WTC11 (cell line): ENCODE data around the gene PGM2. TPM values are rescaled to one million over a fixed set of nuclear protein-coding genes. Genes with fewer than 3 reads are reported as not detected.

Experiments
- ATAC-seq: fragments of 200-7000 bp; cut with Tn5 transposase; 2 replicates; pipeline ENCODE4 v1.10.0; 2021; ENCODE audit warnings: mild to moderate bottlenecking, moderate library complexity
- CTCF ChIA-PET: fragments of 300-600 bp; sonication (Branson Sonifier 250); formaldehyde crosslinking; loops from one replicate; lab custom pipeline; 2021; ENCODE audit warnings: antibody characterized with exemption; lab: Charles Lee
- POLR2A ChIA-PET: fragments of 350-600 bp; sonication (Branson Sonifier 250); formaldehyde crosslinking; loops from one replicate; lab custom pipeline; 2021; ENCODE audit warnings: antibody characterized with exemption; lab: Charles Lee
- DNase-seq: peaks from one replicate; pipeline ENCODE4 v3.0.0; 2021; ENCODE audit warnings: low spot score
- H3K27ac Mint-ChIP-seq: 2 replicates; pipeline ENCODE4 v1.8.0; 2021; ENCODE audit warnings: mixed read lengths
- H3K27me3 Mint-ChIP-seq: 2 replicates; pipeline ENCODE4 v1.8.0; 2021; ENCODE audit warnings: low read depth, mild to moderate bottlenecking, moderate library complexity, mixed read lengths
- H3K36me3 Mint-ChIP-seq: 2 replicates; pipeline ENCODE4 v1.8.0; 2021; ENCODE audit warnings: mixed read lengths
- H3K4me1 Mint-ChIP-seq: 2 replicates; pipeline ENCODE4 v1.8.0; 2022; ENCODE audit warnings: mixed read lengths
- H3K4me3 Mint-ChIP-seq: 2 replicates; pipeline ENCODE4 v1.8.0; 2021; ENCODE audit warnings: mild to moderate bottlenecking, moderate library complexity, mixed read lengths
- H3K9me3 Mint-ChIP-seq: 2 replicates; pipeline ENCODE4 v1.8.0; 2021; ENCODE audit warnings: mixed read lengths
- ELF4 ChIP-seq: sonication (generic); formaldehyde crosslinking; IDR thresholded peaks from 2 replicates; pipeline ENCODE4 v1.8.1; 2022; ENCODE audit warnings: low read depth, mild to moderate bottlenecking, moderate library complexity, missing genetic modification reagents
- FOXP1 ChIP-seq: sonication (generic); formaldehyde crosslinking; IDR thresholded peaks from 2 replicates; pipeline ENCODE4 v1.8.0; 2022; ENCODE audit warnings: missing genetic modification reagents, mild to moderate bottlenecking, moderate library complexity, borderline replicate concordance
- JUN ChIP-seq: sonication (generic); formaldehyde crosslinking; IDR thresholded peaks from 2 replicates; pipeline ENCODE4 v1.8.0; 2023; ENCODE audit warnings: mild to moderate bottlenecking, missing genetic modification reagents
- MXD4 ChIP-seq: fragments of 250-450 bp; sonication (Bioruptor Pico); IDR thresholded peaks from 2 replicates; pipeline ENCODE4 v1.8.0; 2021; ENCODE audit warnings: mild to moderate bottlenecking, moderate library complexity, borderline replicate concordance
- NR2C2 ChIP-seq: sonication (generic); formaldehyde crosslinking; IDR thresholded peaks from 2 replicates; pipeline ENCODE4 v1.8.0; 2022; ENCODE audit warnings: mild to moderate bottlenecking, missing genetic modification reagents
- NR3C1 ChIP-seq: sonication (generic); formaldehyde crosslinking; conservative IDR thresholded peaks from 2 replicates; pipeline ENCODE4 v1.8.1; 2023; ENCODE audit warnings: low read depth, mild to moderate bottlenecking, missing genetic modification reagents
- ZNF219 ChIP-seq: sonication (generic); formaldehyde crosslinking; IDR thresholded peaks from 2 replicates; pipeline ENCODE4 v1.8.0; 2023; ENCODE audit warnings: missing genetic modification reagents, mild to moderate bottlenecking, borderline replicate concordance
- total RNA-seq: library from RNA; stranded (reverse); gene quantifications from 3 replicates; pipeline ENCODE4 v1.2.3, GENCODE V29; 2021
- TF ChIP-seq, protein P1 (sequence below): sonication (generic); formaldehyde crosslinking; IDR thresholded peaks from 2 replicates; pipeline ENCODE4 v1.8.1; 2023; ENCODE audit warnings: mild to moderate bottlenecking, missing genetic modification reagents, borderline replicate concordance
- TF ChIP-seq, protein P2 (sequence below): sonication (generic); formaldehyde crosslinking; IDR thresholded peaks from 2 replicates; pipeline ENCODE4 v1.8.0; 2022; ENCODE audit warnings: mild to moderate bottlenecking, missing genetic modification reagents
- TF ChIP-seq, protein P3 (sequence below): fragments of 250-450 bp; sonication (Bioruptor Pico); IDR thresholded peaks from 2 replicates; pipeline ENCODE4 v1.9.0; 2021; ENCODE audit warnings: mild to moderate bottlenecking
- TF ChIP-seq, protein P4 (sequence below): fragments of 250-450 bp; sonication (Bioruptor Pico); IDR thresholded peaks from 2 replicates; pipeline ENCODE4 v1.8.0; 2021; ENCODE audit warnings: mild to moderate bottlenecking
- TF ChIP-seq, protein P5 (sequence below): sonication (generic); formaldehyde crosslinking; IDR thresholded peaks from 2 replicates; pipeline ENCODE4 v1.8.1; 2023; ENCODE audit warnings: mild to moderate bottlenecking, missing genetic modification reagents, moderate library complexity
- TF ChIP-seq, protein P6 (sequence below): sonication (generic); formaldehyde crosslinking; conservative IDR thresholded peaks from 2 replicates; pipeline ENCODE4 v1.8.1; 2022; ENCODE audit warnings: mild to moderate bottlenecking, missing genetic modification reagents

Gene PGM2
- total RNA-seq, 1 experiment from 2014 or later = 31.4 TPM

DNA sequence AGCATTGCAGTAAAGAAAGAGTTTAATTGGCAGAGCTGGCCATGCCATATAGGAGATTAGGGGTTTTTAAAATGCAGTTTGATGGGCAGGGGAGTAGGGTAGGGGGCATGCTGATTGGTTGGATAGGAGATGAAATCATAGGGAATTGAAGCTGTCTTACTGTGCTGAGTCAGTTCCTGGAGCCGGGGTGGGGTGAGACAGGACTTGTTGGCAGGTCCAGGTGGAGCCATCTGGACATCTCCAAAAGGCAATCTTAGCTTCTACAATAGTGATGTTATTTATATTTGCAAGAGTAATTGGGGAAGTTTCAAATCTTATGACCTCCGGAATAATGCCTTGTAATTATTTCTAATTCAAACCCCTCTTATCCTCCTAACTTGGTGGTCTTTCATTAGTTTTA, 32.4 kb upstream of the PGM2 start (continued):
- TF ChIP-seq, protein P1, sequence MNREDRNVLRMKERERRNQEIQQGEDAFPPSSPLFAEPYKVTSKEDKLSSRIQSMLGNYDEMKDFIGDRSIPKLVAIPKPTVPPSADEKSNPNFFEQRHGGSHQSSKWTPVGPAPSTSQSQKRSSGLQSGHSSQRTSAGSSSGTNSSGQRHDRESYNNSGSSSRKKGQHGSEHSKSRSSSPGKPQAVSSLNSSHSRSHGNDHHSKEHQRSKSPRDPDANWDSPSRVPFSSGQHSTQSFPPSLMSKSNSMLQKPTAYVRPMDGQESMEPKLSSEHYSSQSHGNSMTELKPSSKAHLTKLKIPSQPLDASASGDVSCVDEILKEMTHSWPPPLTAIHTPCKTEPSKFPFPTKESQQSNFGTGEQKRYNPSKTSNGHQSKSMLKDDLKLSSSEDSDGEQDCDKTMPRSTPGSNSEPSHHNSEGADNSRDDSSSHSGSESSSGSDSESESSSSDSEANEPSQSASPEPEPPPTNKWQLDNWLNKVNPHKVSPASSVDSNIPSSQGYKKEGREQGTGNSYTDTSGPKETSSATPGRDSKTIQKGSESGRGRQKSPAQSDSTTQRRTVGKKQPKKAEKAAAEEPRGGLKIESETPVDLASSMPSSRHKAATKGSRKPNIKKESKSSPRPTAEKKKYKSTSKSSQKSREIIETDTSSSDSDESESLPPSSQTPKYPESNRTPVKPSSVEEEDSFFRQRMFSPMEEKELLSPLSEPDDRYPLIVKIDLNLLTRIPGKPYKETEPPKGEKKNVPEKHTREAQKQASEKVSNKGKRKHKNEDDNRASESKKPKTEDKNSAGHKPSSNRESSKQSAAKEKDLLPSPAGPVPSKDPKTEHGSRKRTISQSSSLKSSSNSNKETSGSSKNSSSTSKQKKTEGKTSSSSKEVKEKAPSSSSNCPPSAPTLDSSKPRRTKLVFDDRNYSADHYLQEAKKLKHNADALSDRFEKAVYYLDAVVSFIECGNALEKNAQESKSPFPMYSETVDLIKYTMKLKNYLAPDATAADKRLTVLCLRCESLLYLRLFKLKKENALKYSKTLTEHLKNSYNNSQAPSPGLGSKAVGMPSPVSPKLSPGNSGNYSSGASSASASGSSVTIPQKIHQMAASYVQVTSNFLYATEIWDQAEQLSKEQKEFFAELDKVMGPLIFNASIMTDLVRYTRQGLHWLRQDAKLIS (CRISPR knock-in tag) = no peak
- TF ChIP-seq ELF4 = no peak
- TF ChIP-seq NR2C2 (CRISPR knock-in tag) = no peak
- TF ChIP-seq FOXP1 (CRISPR knock-in tag) = no peak
- no peak for TF ChIP-seq MXD4 (CRISPR knock-in tag)
- no peak for TF ChIP-seq NR3C1 (CRISPR knock-in tag)

DNA sequence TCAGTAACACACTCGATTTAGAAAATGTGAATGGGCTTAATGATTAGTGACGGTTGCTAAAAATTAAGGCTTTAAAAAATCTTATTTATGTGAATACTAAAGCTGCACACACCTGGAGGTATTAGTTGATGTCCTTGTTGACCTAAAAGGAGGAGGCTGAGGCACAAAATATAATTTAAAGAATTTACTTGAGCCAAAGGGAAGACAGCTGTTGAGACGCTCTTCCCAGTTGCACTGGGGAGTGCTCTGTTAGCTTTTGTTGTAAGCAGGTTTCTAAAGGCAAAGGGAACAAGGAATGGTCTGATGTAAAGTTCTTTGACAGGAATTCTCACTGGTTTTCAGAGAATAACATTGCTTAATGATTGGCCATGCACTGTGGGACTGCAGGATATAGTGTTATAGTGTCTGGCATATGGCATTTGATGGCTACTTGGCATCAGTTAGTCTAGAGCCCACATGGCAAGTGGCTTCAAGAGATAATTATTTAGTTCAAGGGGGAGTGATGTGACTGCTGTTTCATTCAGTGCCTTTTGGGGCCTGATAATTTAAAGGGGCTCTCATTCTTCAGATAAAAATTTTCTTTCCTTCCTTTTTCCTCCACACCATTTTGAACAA, 30.8 kb upstream of the PGM2 start:
- H3K27ac Mint-ChIP-seq = no peak overlapping the region
- ChIA-PET CTCF (interaction anchor here (1.2 kb wide), 1 partner anchor 10 kb away, joined by 3 read pairs; no protein-coding TSS in a partner anchor), POLR2A (no interaction called here)
- DNase-seq = no peak
- TF ChIP-seq, protein P2, sequence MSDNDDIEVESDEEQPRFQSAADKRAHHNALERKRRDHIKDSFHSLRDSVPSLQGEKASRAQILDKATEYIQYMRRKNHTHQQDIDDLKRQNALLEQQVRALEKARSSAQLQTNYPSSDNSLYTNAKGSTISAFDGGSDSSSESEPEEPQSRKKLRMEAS (CRISPR knock-in tag) = no peak
- no peak for TF ChIP-seq JUN (CRISPR knock-in tag)
- H3K4me1 Mint-ChIP-seq = no peaks in the 10 kb centered on the region
- H3K27me3 Mint-ChIP-seq = no peaks in the 10 kb centered on the region
- peaks cover 24% of the 10 kb centered on the region for H3K9me3 Mint-ChIP-seq
- no peak for ATAC-seq
- no peak overlapping the region for H3K4me3 Mint-ChIP-seq
- peaks cover 18% of the 10 kb centered on the region for H3K36me3 Mint-ChIP-seq

DNA sequence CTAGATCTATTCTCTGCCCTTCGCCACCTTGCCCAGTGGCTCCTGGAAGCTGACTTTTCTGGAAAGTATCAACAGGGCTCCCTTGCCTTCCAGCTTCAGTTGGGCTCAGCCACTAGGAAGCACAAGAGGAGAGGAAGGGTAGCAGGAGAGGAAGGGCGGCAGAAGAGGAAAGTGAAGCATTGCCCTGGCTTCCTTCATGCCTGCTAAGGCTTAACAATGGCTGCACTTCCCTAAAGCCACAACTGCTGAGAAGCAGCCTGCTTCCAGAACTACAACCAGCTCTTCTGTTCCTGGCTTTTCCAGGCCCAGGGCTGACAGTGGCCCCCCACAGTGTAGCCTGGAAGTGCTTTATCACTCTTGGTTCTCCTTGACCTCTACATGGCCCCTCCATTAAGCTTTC, 29.1 kb upstream of the PGM2 start:
- CTCF ChIA-PET = interaction anchor here (0.6 kb wide), 2 partner anchors 21 to 29 kb away, joined by 3 read pairs; no protein-coding TSS in a partner anchor
- Mint-ChIP-seq H3K27ac (no peak overlapping the region), H3K9me3 (peaks cover 9% of the 10 kb centered on the region), H3K36me3 (peaks cover 8% of the 10 kb centered on the region), H3K27me3 (no peaks in the 10 kb centered on the region), H3K4me1 (peaks cover 3% of the 10 kb centered on the region; the same call in 1 of the 2 replicates), H3K4me3 (no peak overlapping the region)
- TF ChIP-seq, protein P3, sequence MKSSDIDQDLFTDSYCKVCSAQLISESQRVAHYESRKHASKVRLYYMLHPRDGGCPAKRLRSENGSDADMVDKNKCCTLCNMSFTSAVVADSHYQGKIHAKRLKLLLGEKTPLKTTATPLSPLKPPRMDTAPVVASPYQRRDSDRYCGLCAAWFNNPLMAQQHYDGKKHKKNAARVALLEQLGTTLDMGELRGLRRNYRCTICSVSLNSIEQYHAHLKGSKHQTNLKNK (CRISPR knock-in tag) = no peak
- TF ChIP-seq, protein P4, sequence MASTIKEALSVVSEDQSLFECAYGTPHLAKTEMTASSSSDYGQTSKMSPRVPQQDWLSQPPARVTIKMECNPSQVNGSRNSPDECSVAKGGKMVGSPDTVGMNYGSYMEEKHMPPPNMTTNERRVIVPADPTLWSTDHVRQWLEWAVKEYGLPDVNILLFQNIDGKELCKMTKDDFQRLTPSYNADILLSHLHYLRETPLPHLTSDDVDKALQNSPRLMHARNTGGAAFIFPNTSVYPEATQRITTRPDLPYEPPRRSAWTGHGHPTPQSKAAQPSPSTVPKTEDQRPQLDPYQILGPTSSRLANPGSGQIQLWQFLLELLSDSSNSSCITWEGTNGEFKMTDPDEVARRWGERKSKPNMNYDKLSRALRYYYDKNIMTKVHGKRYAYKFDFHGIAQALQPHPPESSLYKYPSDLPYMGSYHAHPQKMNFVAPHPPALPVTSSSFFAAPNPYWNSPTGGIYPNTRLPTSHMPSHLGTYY (CRISPR knock-in tag) = no peak
- TF ChIP-seq, protein P5, sequence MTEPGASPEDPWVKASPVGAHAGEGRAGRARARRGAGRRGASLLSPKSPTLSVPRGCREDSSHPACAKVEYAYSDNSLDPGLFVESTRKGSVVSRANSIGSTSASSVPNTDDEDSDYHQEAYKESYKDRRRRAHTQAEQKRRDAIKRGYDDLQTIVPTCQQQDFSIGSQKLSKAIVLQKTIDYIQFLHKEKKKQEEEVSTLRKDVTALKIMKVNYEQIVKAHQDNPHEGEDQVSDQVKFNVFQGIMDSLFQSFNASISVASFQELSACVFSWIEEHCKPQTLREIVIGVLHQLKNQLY (CRISPR knock-in tag) = no peak
- TF ChIP-seq ZNF219 (CRISPR knock-in tag) = no peak
- TF ChIP-seq, protein P6, sequence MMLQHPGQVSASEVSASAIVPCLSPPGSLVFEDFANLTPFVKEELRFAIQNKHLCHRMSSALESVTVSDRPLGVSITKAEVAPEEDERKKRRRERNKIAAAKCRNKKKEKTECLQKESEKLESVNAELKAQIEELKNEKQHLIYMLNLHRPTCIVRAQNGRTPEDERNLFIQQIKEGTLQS (CRISPR knock-in tag) = no peak
- POLR2A ChIA-PET = no interaction called here
- DNase-seq = no peak
- no peak for ATAC-seq
